GM04503 (cell line): ENCODE results near the gene BLVRB.
"Not testable (repeated sequence)": the region's sequence is repeated elsewhere in the genome, so short reads cannot be mapped to it uniquely, and the experiment has no call there.

Experiments
- DNase-seq: peaks from one replicate; pipeline ENCODE4 v3.0.0-alpha.2; 2012; ENCODE audit warnings: low read depth

Gene BLVRB

GRCh38 chr19:40465557-40466218 is at the start of gene BLVRB:
BLVRB (minus strand) TSS chr19:40465745; CDS start chr19:40465688, 57 bp downstream.
- DNase-seq: peak; percentile 92

GRCh38 chr19:40513741-40514315 is 48.3 kb upstream of the BLVRB start:
- DNase-seq: no peak

- DNase-seq: no peak
Measured at GRCh38 chr19:40513345-40513678, 47.8 kb upstream of the BLVRB start.

- DNase-seq: no peak
Measured at GRCh38 chr19:40512473-40513344, 47.2 kb upstream of the BLVRB start.

- DNase-seq: no peak
Measured at GRCh38 chr19:40512110-40512472, 46.5 kb upstream of the BLVRB start.

GRCh38 chr19:40511487-40511886 is 45.9 kb upstream of the BLVRB start:
- DNase-seq: no peak

- no peak for DNase-seq
Measured at GRCh38 chr19:40510526-40511115, 45.1 kb upstream of the BLVRB start.

- no peak for DNase-seq
Measured at GRCh38 chr19:40508739-40509260, 43.3 kb upstream of the BLVRB start.

GRCh38 chr19:40507892-40508291 is 42.3 kb upstream of the BLVRB start:
- no peak for DNase-seq

- no peak for DNase-seq
Measured at GRCh38 chr19:40506099-40506498, 40.6 kb upstream of the BLVRB start.

- no peak for DNase-seq
Measured at GRCh38 chr19:40503320-40503695, 37.8 kb upstream of the BLVRB start.

- DNase-seq: no peak
Measured at GRCh38 chr19:40502647-40503319, 37.2 kb upstream of the BLVRB start.

- DNase-seq: no peak
Measured at GRCh38 chr19:40502081-40502480, 36.5 kb upstream of the BLVRB start.

- no peak for DNase-seq
Measured at GRCh38 chr19:40501599-40501998, 36.1 kb upstream of the BLVRB start.

- DNase-seq: not testable (repeated sequence)
Measured at GRCh38 chr19:40500678-40501530, 35.4 kb upstream of the BLVRB start.

GRCh38 chr19:40499320-40499719 is 33.8 kb upstream of the BLVRB start:
- no peak for DNase-seq

GRCh38 chr19:40497214-40497613 is 31.7 kb upstream of the BLVRB start:
- no peak for DNase-seq

GRCh38 chr19:40494191-40494838 is 28.8 kb upstream of the BLVRB start:
- DNase-seq: no peak

GRCh38 chr19:40493778-40494177 is 28.2 kb upstream of the BLVRB start:
- no peak for DNase-seq

GRCh38 chr19:40492274-40492673 is 26.7 kb upstream of the BLVRB start:
- no peak for DNase-seq

- DNase-seq: no peak
Measured at GRCh38 chr19:40489882-40490230, 24.3 kb upstream of the BLVRB start.
